Right lobe of liver (tissue), 6 donors: Measurements from ENCODE around the gene CSNK2B. TPM values are rescaled to one million over a fixed set of nuclear protein-coding genes. Genes with fewer than 3 reads are reported as not detected.

ENCODE experiments used
- ATAC-seq, 4 donors: fragments of 200-7000 bp; cut with Tn5 transposase; one replicate each; pipeline ENCODE4 v1.9.1; 2020; ENCODE audit warnings: mild to moderate bottlenecking in 4 of 4, moderate library complexity in 4 of 4
- DNase-seq, 3 donors: peaks; one replicate each; pipeline ENCODE4 v3.0.0-alpha.2; 2020
- H3K27ac ChIP-seq, 3 donors: fragments of 200-600 bp; one replicate each; pipeline ENCODE4 v1.8.0; 2022
- H3K27me3 ChIP-seq, 2 donors: fragments of 200-600 bp; one replicate each; pipeline ENCODE4 v1.8.0; 2022
- H3K36me3 ChIP-seq, 4 donors: fragments of 200-600 bp; sonication (generic) in 1 of 4; one replicate each; pipeline versions ENCODE4 v1.5.1 to v1.8.0; 2017 to 2022; ENCODE audit warnings: control low read depth in 1 of 4
- H3K4me1 ChIP-seq, 4 donors: fragments of 200-600 bp; sonication (generic) in 1 of 4; one replicate each; pipeline versions ENCODE4 v1.5.1 to v1.8.0; 2017 to 2022; ENCODE audit warnings: control low read depth in 1 of 4
- H3K4me3 ChIP-seq, 3 donors: fragments of 200-600 bp; one replicate each; pipeline ENCODE4 v1.8.0; 2022
- H3K9me3 ChIP-seq, 4 donors: fragments of 200-600 bp; sonication (generic) in 1 of 4; one replicate each; pipeline versions ENCODE4 v1.5.1 to v1.8.0; 2017 to 2022; ENCODE audit warnings: control low read depth in 1 of 4
- POLR2A ChIP-seq: fragments of 450-650 bp; IDR thresholded peaks from one replicate; pipeline ENCODE4 v1.6.1; 2017; ENCODE audit warnings: antibody characterized with exemption, mild to moderate bottlenecking
- WGBS: methylation state at CpG from one replicate; pipeline ENCODE4 v1.1.6; 2018; ENCODE audit warnings: low coverage, low lambda C conversion rate; ENCODE audit not compliant: insufficient coverage; ENCODE audit errors: missing lambda C conversion rate; 5-methylcytosine and 5-hydroxymethylcytosine counted together
- intact Hi-C, 2 donors: fragments of 100-400 bp; cut with DNase I; formaldehyde crosslinking; loops; one replicate each; pipeline versions ENCODE4 v1.11.2 to v1.14.1; 2022
- total RNA-seq, 6 experiments: library from RNA; depleted of rRNA in 2 of 6; stranded (reverse); fragments of >200 nt in 2 of 6; fragmentation: NEBNext Ultra II Directional in 3 of 6; extraction: Animal tissue kit (Norgen Biotek cat#: 25700) in 3 of 6; gene quantifications; one replicate each; pipeline versions ENCODE4 v1.1.0 to v1.2.4, GENCODE V29; 2016 to 2023
- TF ChIP-seq, protein P1 (sequence below), 4 donors: fragments of 200-600 bp in 3 of 4; fragments of 450-650 bp in 1 of 4; IDR thresholded peaks; one replicate each; pipeline versions ENCODE4 v1.5.1 to v1.8.0; 2016 to 2022; ENCODE audit warnings: antibody characterized with exemption in 4 of 4, mild to moderate bottlenecking in 2 of 4
- donor health status: DM: no; HTN: yes; CAD: no.
- donor health status: DM: no; HTN: no; CAD: no.
- donor health status: DM: no; HTN: no; CAD: no.
- donor health status: DM: no; HTN: yes; CAD: no.
- donor health status: DM: no; HTN: yes; CAD: no.

The CSNK2B gene
- total RNA-seq, 6 experiments from 2014 or later: 52.5 to 171 (median 64.5) TPM

DNA sequence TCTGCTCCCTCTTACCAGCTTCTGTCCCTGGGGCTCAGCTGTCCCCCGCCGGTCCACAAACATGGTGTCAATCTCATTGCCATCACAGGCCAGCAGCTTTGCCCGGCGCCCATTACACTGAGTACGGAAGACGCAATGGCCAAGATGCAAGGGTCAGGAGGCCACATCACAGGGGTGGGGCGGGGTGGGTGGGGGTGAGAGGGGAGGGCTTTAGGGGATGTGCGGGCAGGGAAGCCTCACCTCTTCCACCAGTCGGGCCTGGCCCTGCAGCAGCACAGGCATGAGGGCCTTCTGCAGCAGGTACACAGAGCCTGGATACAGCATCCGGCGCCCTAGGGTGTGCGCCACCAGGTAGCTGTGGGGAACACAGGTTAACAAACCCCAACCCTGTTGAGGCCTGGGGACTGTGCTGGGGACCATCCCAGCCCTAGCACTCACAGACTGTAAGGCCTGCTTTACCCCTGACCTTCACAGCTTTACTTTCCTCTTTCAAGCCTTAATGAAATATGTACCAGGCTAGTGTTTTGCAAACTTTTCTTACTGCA, 25.8 kb downstream of the CSNK2B start:
- intact Hi-C loops: no loop called here
- no peak for ATAC-seq
- no peak for TF ChIP-seq POLR2A
- TF ChIP-seq, protein P1, sequence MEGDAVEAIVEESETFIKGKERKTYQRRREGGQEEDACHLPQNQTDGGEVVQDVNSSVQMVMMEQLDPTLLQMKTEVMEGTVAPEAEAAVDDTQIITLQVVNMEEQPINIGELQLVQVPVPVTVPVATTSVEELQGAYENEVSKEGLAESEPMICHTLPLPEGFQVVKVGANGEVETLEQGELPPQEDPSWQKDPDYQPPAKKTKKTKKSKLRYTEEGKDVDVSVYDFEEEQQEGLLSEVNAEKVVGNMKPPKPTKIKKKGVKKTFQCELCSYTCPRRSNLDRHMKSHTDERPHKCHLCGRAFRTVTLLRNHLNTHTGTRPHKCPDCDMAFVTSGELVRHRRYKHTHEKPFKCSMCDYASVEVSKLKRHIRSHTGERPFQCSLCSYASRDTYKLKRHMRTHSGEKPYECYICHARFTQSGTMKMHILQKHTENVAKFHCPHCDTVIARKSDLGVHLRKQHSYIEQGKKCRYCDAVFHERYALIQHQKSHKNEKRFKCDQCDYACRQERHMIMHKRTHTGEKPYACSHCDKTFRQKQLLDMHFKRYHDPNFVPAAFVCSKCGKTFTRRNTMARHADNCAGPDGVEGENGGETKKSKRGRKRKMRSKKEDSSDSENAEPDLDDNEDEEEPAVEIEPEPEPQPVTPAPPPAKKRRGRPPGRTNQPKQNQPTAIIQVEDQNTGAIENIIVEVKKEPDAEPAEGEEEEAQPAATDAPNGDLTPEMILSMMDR (IDR thresholded peaks at IDR 0.05): no peak

DNA sequence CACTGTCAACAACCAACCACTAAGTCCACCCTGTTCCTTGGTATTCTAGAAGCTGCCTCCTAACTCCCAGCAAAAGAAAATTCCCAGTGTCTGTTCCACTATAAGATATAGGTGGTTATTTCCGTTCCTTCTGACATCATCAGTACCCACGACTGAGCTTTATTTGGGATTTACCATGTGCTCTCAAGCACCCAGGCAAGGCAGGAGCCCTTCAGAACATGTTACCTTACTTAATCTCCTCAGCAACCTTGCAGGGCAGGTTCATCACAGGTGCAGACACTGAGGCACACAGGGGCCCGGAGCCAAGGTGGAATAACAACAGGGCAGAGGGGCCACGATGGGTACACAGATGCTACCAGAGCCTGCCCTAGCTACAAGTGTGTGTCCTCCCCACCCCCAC, 26.5 kb downstream of the CSNK2B start:
- intact Hi-C loops: no loop called here
- Histone ChIP-seq H3K9me3 (no peaks in the 10 kb centered on the region), H3K4me3 (no peak overlapping the region), H3K4me1 (no peaks in the 10 kb centered on the region), H3K36me3 (peaks cover 0 to 86% (median 24%) of the 10 kb centered on the region in 4 donors), H3K27ac (no peak overlapping the region), H3K27me3 (no peaks in the 10 kb centered on the region)
- TF ChIP-seq POLR2A: no peak
- TF ChIP-seq, protein P1 (IDR thresholded peaks at IDR 0.05): no peak
- no peak for ATAC-seq
- 85% methylated on average over 2 of the region's 4 CpGs for WGBS
- DNase-seq: no peak

More for the DNA sequence above, 25.8 kb downstream of the CSNK2B start:
- 95% methylated on average over 6 of the region's 12 CpGs for WGBS
- H3K4me1 ChIP-seq: no peaks in the 10 kb centered on the region
- H3K4me3 ChIP-seq: no peak overlapping the region
- H3K9me3 ChIP-seq: no peaks in the 10 kb centered on the region
- peaks cover 0 to 89% (median 25%) of the 10 kb centered on the region in 4 donors for H3K36me3 ChIP-seq
- H3K27me3 ChIP-seq: no peaks in the 10 kb centered on the region
- H3K27ac ChIP-seq: no peak overlapping the region
- no peak for DNase-seq

DNA sequence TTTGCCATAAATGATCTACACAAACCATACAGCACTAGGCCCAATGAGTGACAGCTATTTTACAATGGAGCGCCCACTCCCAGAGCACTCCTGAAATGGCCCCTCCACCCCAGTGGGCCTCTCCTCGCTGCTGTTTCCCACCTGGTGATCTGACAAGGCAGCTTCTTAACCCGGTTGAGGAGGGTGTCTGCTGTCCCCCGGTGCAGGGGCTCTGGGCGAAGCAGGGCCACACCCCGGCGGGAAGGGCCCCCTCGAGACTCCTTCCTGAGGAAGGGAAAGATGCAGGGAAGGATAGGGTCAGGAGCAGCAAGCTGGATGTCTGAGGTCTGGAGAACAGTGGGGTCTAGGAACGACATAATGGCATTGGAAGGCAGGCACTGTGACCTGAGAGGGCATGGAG, 27.0 kb downstream of the CSNK2B start:
- no peak overlapping the region for H3K4me3 ChIP-seq
- TF ChIP-seq, protein P1 (IDR thresholded peaks at IDR 0.05): no peak
- no peak for TF ChIP-seq POLR2A
- no peak overlapping the region for H3K27ac ChIP-seq
- H3K36me3 ChIP-seq: peaks cover 0 to 80% (median 23%) of the 10 kb centered on the region in 4 donors
- WGBS: 90% methylated on average over 7 of the region's 9 CpGs
- DNase-seq (no peak), ATAC-seq (no peak)
- H3K4me1 ChIP-seq: no peaks in the 10 kb centered on the region
- intact Hi-C loops: no loop called here
- no peaks in the 10 kb centered on the region for H3K9me3 ChIP-seq
- no peaks in the 10 kb centered on the region for H3K27me3 ChIP-seq

DNA sequence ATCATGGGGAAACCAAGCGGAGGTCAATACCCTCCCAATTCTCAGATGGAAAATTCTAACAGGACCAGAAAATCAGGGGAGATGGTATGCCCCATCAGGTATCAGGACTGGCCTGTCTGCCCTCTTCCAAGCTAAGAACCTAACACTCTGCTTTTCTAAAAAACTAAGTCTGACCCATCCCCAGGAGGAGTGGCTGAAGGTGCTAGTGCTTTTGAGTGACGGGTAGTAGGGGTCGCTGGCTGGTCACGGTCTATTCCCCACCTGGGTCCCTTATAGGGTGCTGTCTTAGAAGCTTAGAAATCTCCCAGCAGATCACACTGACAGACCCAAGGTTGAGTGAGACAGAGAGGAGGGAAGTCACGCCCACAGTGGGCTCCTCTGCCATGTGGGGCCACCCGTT, 27.7 kb downstream of the CSNK2B start:
- DNase-seq: no peak
- Histone ChIP-seq H3K4me1 (no peaks in the 10 kb centered on the region), H3K27me3 (no peaks in the 10 kb centered on the region), H3K4me3 (no peak overlapping the region), H3K9me3 (no peaks in the 10 kb centered on the region), H3K36me3 (peaks cover 0 to 75% (median 20%) of the 10 kb centered on the region in 4 donors), H3K27ac (no peak overlapping the region)
- WGBS: 90% methylated on average over 3 of the region's 6 CpGs
- TF ChIP-seq POLR2A: no peak
- TF ChIP-seq, protein P1 (IDR thresholded peaks at IDR 0.05): no peak
- no peak for ATAC-seq
- intact Hi-C loops: no loop called here
